HG03039 (cell line): ENCODE measurements around the gene HNRNPF.
A peak's percentile ranks its signal among the peaks of the same experiment; 100 is the strongest.
"Not testable (repeated sequence)": the region's sequence is repeated elsewhere in the genome, so short reads cannot be mapped to it uniquely, and the experiment has no call there.

ENCODE experiments used
- ATAC-seq: cut with Tn5 transposase; IDR thresholded peaks from one replicate; pipeline ENCODE4 v1.9.1; 2021; ENCODE audit warnings: mild to moderate bottlenecking, moderate library complexity; ENCODE audit not compliant: unreplicated experiment

The HNRNPF gene, protein sequence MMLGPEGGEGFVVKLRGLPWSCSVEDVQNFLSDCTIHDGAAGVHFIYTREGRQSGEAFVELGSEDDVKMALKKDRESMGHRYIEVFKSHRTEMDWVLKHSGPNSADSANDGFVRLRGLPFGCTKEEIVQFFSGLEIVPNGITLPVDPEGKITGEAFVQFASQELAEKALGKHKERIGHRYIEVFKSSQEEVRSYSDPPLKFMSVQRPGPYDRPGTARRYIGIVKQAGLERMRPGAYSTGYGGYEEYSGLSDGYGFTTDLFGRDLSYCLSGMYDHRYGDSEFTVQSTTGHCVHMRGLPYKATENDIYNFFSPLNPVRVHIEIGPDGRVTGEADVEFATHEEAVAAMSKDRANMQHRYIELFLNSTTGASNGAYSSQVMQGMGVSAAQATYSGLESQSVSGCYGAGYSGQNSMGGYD

GRCh38 chr10:43408710-43409384, at the start of gene HNRNPF:
Gene HNRNPF, minus strand, starts transcription at chr10:43409186. Its CDS starts 21,302 bp downstream, at chr10:43387884.
- peak; percentile 69 for ATAC-seq

DNA sequence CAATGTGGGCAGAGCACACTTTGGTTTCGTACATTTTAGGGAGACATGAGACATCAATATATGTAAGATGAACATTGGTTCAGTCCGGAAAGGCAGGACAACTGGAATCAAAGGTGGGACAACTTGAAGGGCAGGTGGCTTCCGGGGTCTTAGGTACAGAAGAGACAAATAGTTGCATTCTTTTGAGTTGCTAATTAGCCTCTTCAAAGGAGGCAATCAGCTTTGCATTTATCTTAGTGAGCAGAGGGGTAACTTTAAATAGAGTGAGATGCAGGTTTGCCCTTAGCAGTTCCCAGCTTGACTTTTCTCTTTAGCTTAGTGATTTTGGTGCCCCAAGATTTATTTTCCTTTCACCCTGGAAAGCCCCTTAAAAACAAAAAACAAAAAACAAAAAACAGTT, 49.2 kb upstream of the HNRNPF start:
- ATAC-seq = no peak

- ATAC-seq = not testable (repeated sequence)
These were observed 47.6 kb upstream of the HNRNPF start for GRCh38 chr10:43456561-43456960.

DNA sequence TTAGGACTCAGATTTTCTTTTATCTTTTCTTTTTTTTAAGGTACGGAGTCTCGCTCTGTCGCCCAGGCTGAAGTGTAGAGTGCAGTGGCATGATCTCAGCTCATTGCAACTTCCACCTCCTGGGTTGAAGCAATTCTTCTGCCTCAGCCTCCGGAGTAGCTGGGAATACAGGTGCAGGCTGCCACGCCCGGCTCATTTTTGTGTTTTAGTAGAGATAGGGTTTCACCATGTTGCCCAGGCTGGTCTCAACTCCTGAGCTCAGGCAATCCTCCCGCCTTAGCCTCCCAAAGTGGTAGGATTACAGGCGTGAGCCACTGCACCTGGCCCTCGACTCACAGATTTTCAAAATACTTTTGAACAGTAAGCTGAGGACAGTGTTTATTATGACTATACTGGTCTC, 45.0 kb upstream of the HNRNPF start:
- ATAC-seq = not testable (repeated sequence)

DNA sequence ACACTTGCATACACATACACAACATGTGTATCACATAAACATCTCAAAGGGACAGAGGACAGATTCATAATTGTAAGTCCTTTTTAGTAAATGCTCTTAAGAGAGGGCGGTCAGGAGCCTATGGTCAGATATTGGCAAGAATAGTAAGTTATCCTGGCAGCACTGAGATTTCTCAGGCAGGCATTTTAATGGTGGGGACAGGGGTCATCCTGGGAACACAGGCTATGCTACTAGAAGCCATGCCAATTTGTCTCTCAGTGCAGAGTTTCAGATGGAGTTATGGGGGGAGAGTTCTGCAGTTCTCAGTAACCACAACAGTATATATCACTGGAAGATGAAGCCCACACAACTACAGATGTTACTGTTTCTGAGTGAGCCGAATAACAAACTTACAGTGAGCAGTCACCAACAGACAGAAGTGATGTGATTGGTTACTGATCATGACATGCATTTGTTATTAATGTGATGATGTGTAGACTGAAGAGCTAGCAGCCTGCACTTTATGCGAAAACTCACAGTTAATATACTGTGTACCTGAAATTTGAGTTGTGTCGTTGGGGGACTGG, 44.4 kb upstream of the HNRNPF start:
- no peak for ATAC-seq

- no peak for ATAC-seq
These were observed 43.4 kb upstream of the HNRNPF start for GRCh38 chr10:43452356-43452914.

GRCh38 chr10:43448742-43449141, 39.8 kb upstream of the HNRNPF start:
- no peak for ATAC-seq

GRCh38 chr10:43446219-43447017, 37.4 kb upstream of the HNRNPF start:
- ATAC-seq = not testable (repeated sequence)

DNA sequence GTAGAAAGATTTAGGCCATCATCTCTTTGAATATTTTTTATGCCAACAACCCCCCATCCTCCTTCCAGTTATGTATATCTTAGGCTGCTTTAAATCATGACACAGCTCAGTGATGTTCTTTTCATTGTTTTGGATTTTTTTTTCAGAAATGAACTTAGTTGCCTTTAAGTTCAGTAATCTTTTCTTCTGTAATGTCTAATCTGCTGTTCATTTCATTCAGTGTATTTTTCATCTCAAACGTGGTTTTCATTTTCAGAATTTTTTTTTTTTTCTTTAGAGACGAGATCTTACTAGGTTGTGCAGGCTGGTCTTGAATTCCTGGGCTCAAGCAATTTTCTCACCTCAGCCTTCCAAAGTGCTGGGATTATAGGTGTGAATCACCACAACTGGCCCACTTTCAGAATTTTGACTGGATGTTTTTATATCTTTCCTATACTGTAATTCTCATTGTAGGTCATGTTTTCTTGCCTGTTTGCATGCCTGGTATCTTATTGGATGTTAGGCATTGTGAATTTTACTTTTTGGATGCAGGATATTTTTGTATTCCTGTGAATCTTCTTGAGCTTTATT, 36.0 kb upstream of the HNRNPF start:
- no peak for ATAC-seq

GRCh38 chr10:43444323-43444722, 35.3 kb upstream of the HNRNPF start:
- ATAC-seq = no peak

DNA sequence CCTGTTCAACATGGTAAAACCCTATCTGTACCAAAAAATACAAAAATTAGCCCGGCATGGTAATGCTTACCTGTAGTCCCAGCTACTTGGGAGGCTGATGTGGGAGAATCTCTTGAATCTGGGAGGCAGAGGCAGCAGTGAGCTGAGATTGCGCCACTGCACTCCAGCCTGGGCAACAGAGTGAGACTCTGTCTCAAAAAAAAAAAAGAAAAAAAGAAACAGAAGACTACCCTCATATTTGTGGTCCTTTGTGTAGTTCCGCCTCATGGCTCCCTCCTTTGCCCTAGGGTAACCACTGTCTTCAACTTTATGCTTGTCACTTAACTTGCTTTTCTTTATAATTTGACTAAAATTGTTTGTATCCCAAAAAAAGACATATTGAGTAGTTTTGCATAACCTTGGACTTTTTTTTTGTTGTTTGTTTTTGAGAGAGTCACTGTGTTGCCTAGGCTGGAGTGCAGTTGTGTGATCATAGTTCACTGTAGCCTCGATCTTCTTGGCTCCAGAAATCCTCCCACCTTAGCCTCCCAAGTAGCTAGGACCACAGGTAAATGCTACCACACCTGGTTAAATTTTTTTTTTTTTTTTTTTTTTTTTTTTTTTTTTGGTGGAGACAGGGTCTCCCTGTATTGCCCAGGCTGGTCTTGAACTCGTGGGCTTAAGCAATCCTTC, 31.6 kb upstream of the HNRNPF start:
- ATAC-seq = no peak

DNA sequence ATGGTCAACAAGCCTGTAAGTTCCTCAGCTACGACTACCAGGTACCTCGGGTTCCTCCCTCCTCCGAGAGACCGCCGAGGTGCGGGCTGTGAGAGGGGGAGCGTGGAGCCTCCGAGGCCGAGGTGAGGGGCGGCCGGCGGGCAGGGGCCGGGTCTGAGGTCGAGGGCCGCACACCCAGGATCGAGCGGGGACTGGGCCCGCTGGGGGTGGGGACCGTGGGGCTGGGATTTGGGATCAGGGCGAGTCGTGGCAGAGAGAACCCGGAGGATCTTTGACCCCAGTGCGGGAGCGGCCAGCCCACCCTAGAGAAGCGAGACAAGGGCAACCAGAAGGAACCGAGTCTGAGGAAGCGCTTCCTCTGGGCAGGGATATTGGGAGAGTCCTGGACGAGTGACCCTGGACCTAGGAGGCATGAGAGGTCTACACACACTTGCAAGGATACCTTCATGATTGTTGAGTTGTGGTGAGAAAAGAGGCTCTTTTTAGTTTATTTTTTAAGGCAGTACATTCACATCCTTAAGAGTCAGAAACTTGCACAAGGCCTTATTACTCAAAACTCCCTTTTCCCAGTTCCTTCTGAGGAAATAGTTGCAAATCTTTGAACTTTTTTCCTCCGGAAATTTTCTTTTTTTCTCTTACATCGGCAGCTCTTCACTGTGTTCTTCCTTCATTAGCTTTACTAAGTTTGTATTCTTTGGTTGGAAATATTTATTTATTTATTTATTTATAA, 28.3 kb upstream of the HNRNPF start:
- ATAC-seq = no peak

- peak; percentile 97 for ATAC-seq
These were observed 27.5 kb upstream of the HNRNPF start, which contains the start of gene ZNF487 for GRCh38 chr10:43436291-43437140. Gene ZNF487, plus strand, starts transcription at chr10:43437111. Its CDS starts 38,703 bp downstream, at chr10:43475814.

GRCh38 chr10:43430926-43431663, 22.1 kb upstream of the HNRNPF start:
- ATAC-seq = no peak

- no peak for ATAC-seq
These were observed 18.3 kb upstream of the HNRNPF start for GRCh38 chr10:43427166-43427825.

GRCh38 chr10:43426476-43426875, 17.5 kb upstream of the HNRNPF start:
- ATAC-seq = not testable (repeated sequence)

DNA sequence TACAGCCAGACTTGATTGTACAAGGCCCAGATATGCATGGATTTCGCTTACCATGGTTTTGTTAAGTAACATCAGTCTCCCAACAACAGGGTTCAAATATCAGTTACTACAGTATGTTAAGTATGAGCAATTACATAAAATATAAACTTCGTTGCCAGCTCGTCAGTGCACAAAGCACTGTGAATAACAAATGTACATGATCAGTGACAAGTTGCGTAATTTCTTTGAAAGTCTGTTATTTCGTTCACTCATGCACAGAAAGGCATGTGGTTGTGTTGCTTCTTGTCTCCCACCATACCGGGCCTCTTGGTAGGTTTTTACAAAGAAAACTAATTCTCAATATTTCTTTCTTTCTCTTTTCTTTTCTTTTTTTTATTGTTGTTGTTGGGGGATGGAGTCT, 15.4 kb upstream of the HNRNPF start:
- no peak for ATAC-seq
